Measurements from ENCODE around the gene FPR1. TPM values are rescaled to one million over a fixed set of nuclear protein-coding genes. Genes with fewer than 3 reads are reported as not detected.

The FPR1 gene
- total RNA-seq, 1 donor, result 5.1 TPM

DNA sequence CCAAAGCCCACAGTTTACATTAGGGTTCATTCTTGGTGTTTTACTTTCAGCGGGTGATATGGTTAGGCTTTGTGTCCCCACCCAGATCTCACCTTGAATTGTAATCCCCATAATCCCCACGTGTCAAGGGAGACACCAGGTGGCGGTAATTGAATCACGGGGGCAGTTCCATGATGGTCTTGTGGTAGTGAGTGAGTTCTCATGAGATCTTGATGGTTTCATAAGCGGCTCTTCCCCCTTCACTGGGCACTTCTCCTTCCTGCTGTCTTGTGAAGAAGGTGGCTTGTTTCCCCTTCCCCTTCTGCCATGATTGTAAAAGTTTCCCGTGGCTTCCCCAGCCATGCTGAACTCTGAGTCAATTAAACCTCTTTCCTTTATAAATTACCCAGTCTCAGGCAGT, 21.3 kb upstream of the FPR1 start:
- TF ChIP-seq, protein P1, sequence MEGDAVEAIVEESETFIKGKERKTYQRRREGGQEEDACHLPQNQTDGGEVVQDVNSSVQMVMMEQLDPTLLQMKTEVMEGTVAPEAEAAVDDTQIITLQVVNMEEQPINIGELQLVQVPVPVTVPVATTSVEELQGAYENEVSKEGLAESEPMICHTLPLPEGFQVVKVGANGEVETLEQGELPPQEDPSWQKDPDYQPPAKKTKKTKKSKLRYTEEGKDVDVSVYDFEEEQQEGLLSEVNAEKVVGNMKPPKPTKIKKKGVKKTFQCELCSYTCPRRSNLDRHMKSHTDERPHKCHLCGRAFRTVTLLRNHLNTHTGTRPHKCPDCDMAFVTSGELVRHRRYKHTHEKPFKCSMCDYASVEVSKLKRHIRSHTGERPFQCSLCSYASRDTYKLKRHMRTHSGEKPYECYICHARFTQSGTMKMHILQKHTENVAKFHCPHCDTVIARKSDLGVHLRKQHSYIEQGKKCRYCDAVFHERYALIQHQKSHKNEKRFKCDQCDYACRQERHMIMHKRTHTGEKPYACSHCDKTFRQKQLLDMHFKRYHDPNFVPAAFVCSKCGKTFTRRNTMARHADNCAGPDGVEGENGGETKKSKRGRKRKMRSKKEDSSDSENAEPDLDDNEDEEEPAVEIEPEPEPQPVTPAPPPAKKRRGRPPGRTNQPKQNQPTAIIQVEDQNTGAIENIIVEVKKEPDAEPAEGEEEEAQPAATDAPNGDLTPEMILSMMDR (IDR thresholded peaks at IDR 0.05; ENCODE audit: extremely low read depth, low read depth, low read length), result no peak
- Histone ChIP-seq H3K79me2 (ENCODE audit: insufficient read depth, low read length) (no peaks in the 10 kb centered on the region), H3K4me1 (ENCODE audit: insufficient read depth, low read length) (peaks cover 5% of the 10 kb centered on the region), H3K36me3 (ENCODE audit: insufficient read depth, low read length) (no peaks in the 10 kb centered on the region), H3K4me3 (ENCODE audit: insufficient read depth, low read length) (no peak overlapping the region), H3K27ac (ENCODE audit: low read depth, low read length) (no peak overlapping the region), H3K27me3 (ENCODE audit: insufficient read depth, low read length) (no peaks in the 10 kb centered on the region), H4K20me1 (ENCODE audit: insufficient read depth, low read length) (no peaks in the 10 kb centered on the region), H3K9me3 (ENCODE audit: low read depth, low read length) (no peaks in the 10 kb centered on the region), H2AFZ (ENCODE audit: low read length) (no peak overlapping the region), H3K4me2 (ENCODE audit: insufficient read depth, low read length) (no peak overlapping the region)
- DNase-seq (ENCODE audit: insufficient read length, low spot score, missing footprints), result no peak

DNA sequence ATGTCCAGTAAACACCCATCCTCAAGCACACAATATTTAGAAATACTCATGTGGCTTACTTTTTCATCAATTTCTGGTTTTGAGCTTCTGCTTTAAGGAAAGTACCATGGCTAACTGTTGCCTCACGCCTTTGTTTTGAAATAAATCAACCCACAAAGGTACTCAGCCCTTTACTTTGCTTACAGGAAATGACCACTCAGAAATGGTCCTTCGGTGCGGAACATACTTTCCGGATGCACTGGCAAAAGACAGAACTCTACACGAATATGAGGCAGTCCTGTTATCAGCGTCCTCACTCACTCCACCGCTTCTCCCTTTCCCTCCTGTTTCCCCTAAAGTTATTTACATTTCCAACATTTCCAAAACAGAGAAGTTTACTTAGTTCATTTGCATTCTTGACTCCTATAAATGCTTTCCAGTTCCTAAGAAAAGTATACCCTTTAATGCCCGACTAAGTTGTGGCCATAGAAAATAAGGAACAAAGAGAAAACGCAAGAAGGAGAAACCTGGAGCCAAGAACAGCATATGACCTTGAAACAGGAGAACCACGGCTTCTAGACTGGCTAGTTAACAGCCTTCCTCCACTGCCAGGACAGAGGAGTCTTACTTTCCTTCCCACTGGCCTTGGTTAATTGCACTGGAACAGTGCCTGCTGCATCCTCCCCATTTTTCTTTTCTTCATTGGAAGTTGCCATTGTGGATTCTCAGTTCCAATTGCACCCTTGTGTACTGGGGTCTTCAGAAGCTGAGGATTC, 19.9 kb upstream of the FPR1 start:
- Histone ChIP-seq H3K27me3 (ENCODE audit: insufficient read depth, low read length) (no peaks in the 10 kb centered on the region), H3K4me1 (ENCODE audit: insufficient read depth, low read length) (no peaks in the 10 kb centered on the region), H3K79me2 (ENCODE audit: insufficient read depth, low read length) (no peaks in the 10 kb centered on the region), H4K20me1 (ENCODE audit: insufficient read depth, low read length) (no peaks in the 10 kb centered on the region), H3K36me3 (ENCODE audit: insufficient read depth, low read length) (no peaks in the 10 kb centered on the region), H3K4me3 (ENCODE audit: insufficient read depth, low read length) (no peak overlapping the region), H2AFZ (ENCODE audit: low read length) (peak overlapping the region; percentile 37), H3K4me2 (ENCODE audit: insufficient read depth, low read length) (peak overlapping the region; percentile 23), H3K9me3 (ENCODE audit: low read depth, low read length) (no peaks in the 10 kb centered on the region), H3K27ac (ENCODE audit: low read depth, low read length) (no peak overlapping the region)
- DNase-seq (ENCODE audit: insufficient read length, low spot score, missing footprints), result no peak
- TF ChIP-seq, protein P1 (IDR thresholded peaks at IDR 0.05; ENCODE audit: extremely low read depth, low read depth, low read length), result no peak

DNA sequence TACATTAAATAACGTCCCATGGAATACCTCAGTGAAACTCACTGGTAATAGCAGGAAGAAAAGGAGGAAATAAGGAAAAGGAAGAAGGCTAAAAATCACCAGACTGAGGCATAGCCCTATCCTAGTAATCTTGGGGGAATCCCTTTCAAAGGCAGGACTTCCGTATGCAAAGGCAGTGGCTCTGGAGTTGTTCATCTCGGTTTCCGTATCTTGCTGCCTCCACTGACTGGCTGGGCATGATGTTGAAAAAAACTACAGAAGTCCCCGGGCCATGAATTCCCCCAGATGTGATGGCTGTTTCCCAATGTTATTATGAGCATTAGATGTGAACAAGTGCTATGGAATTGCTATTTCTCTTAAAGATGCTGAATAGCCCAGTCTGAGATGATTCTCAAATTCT, 14.8 kb upstream of the FPR1 start:
- Histone ChIP-seq H3K27ac (ENCODE audit: low read depth, low read length) (no peak overlapping the region), H3K27me3 (ENCODE audit: insufficient read depth, low read length) (no peaks in the 10 kb centered on the region), H3K36me3 (ENCODE audit: insufficient read depth, low read length) (no peaks in the 10 kb centered on the region), H4K20me1 (ENCODE audit: insufficient read depth, low read length) (no peaks in the 10 kb centered on the region), H3K4me2 (ENCODE audit: insufficient read depth, low read length) (no peak overlapping the region), H3K9me3 (ENCODE audit: low read depth, low read length) (no peaks in the 10 kb centered on the region), H3K4me3 (ENCODE audit: insufficient read depth, low read length) (no peak overlapping the region), H2AFZ (ENCODE audit: low read length) (no peak overlapping the region), H3K79me2 (ENCODE audit: insufficient read depth, low read length) (no peaks in the 10 kb centered on the region), H3K4me1 (ENCODE audit: insufficient read depth, low read length) (no peaks in the 10 kb centered on the region)
- TF ChIP-seq, protein P1 (IDR thresholded peaks at IDR 0.05; ENCODE audit: extremely low read depth, low read depth, low read length), result no peak
- no peak for DNase-seq (ENCODE audit: insufficient read length, low spot score, missing footprints)

DNA sequence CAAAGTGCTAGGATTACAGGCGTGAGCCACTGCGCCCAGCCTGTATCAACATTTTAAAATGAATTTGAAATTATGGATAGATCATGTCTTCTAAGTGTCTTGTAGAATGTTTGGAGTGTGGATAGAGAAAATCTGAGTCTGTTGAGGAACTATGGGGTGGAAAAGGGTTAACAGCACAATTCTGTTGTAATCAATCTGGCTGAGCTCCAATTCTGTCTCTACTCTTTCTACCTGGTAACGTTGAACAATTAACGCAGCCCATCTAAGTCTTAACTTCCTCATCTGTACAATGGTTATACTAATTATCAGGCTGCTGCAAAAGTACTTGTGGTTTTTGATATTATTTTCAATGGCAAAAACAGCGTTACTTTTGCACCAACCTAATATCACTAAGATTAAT, 13.4 kb upstream of the FPR1 start:
- no peak overlapping the region for H2AFZ ChIP-seq (ENCODE audit: low read length)
- no peaks in the 10 kb centered on the region for H3K4me1 ChIP-seq (ENCODE audit: insufficient read depth, low read length)
- no peak overlapping the region for H3K4me3 ChIP-seq (ENCODE audit: insufficient read depth, low read length)
- H3K4me2 ChIP-seq (ENCODE audit: insufficient read depth, low read length), result no peak overlapping the region
- H3K27me3 ChIP-seq (ENCODE audit: insufficient read depth, low read length), result no peaks in the 10 kb centered on the region
- no peak for DNase-seq (ENCODE audit: insufficient read length, low spot score, missing footprints)
- H4K20me1 ChIP-seq (ENCODE audit: insufficient read depth, low read length), result no peaks in the 10 kb centered on the region
- H3K27ac ChIP-seq (ENCODE audit: low read depth, low read length), result no peak overlapping the region
- no peaks in the 10 kb centered on the region for H3K36me3 ChIP-seq (ENCODE audit: insufficient read depth, low read length)
- H3K9me3 ChIP-seq (ENCODE audit: low read depth, low read length), result no peaks in the 10 kb centered on the region
- H3K79me2 ChIP-seq (ENCODE audit: insufficient read depth, low read length), result no peaks in the 10 kb centered on the region
- TF ChIP-seq, protein P1 (IDR thresholded peaks at IDR 0.05; ENCODE audit: extremely low read depth, low read depth, low read length), result no peak
